Midbrain (tissue), 1 donor: ENCODE measurements around the gene TVP23A.
"Not testable (repeated sequence)": the region's sequence is repeated elsewhere in the genome, so short reads cannot be mapped to it uniquely, and the experiment has no call there.

Experiments used
- DNase-seq: peaks from one replicate; lab custom pipeline; 2025; lab: John Stamatoyannopoulos, UW

The TVP23A gene

DNA sequence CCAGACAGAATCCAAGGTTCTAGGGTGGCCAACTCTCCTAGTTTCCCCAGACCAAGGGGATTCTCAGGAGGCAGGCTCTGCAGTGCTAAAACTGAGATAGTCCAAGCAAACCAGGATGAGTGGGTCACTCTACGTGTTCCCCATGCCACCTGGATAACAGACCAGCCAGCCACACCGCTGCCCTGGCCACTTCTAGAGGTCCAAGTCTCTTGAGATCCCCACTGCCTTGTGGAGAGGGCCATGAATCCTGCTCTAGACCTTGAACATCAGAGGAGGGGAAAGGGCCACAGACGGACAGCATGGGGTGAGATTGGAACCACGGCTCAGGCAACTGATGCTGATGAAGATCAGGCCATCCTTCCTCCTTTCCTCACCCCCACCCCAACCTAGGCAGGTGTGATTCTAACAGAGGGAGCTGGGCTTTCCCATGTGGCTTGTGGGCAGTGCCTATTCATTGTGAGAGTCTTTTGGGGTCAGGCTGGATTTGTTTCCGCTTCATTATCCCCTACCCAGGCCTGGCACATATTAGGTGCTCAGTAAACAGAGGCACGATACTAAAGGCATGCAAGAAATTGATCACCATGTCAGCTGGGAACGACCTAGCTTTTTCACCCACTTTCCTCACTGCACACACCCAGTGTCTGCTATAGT, 16.8 kb upstream of the TVP23A start:
- no peak for DNase-seq

DNA sequence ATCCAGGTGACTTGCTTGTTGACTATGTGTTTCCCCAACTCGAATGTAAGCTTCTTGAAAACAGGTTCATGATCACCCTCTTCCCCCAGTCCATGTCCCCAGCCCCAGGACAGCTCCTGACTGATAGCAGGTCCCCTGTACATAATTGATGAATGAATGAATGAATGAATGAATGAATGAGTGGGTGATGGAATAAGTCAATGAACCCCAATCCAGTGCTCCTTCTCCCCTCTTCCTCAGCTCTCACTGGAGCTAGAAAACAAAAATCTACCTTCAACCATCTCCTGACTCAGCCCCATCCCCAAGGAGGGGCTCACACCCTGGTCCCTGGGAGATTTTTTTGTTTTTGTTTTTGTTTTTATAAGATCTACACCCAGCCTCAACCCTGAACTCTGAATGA, 16.2 kb upstream of the TVP23A start:
- DNase-seq, result no peak

DNA sequence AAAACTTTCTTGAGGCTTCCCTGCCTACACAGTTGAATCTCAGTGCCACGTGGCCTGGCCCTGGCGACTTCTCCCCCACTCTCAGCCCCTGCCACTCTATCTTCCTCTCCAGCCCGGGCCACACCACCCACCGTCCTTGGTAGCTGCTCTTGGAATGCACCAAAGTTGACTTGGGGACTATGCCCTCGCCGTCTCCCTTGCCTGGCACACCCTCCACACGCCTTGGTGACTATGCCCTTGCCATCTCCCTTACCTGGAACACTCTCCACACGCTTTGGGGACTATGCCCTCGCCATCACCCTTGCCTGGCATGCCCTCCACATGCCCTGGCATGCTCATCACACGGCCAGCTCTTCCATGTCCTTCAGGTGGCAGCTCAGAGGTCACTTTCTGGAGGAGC, 15.5 kb upstream of the TVP23A start:
- no peak for DNase-seq

DNA sequence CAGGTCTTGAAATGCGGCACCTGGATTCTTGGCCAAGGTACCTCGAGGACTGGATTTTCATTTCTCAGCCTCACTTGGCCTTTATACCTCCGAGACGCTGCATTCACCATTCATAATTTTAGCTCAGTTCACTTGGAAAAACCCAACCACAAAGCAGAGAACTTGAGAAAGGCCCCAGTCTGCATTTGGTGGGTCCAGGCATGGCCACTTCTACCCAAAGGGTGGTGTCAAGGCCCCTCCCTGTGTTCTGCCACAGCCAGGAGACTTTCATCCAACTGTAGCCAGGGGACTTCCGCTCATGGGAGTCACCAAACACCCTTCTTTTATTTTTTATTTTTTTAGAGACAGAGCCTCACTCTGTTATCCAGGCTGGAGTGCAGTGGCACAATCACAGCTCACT, 14.7 kb upstream of the TVP23A start:
- DNase-seq, result no peak

DNA sequence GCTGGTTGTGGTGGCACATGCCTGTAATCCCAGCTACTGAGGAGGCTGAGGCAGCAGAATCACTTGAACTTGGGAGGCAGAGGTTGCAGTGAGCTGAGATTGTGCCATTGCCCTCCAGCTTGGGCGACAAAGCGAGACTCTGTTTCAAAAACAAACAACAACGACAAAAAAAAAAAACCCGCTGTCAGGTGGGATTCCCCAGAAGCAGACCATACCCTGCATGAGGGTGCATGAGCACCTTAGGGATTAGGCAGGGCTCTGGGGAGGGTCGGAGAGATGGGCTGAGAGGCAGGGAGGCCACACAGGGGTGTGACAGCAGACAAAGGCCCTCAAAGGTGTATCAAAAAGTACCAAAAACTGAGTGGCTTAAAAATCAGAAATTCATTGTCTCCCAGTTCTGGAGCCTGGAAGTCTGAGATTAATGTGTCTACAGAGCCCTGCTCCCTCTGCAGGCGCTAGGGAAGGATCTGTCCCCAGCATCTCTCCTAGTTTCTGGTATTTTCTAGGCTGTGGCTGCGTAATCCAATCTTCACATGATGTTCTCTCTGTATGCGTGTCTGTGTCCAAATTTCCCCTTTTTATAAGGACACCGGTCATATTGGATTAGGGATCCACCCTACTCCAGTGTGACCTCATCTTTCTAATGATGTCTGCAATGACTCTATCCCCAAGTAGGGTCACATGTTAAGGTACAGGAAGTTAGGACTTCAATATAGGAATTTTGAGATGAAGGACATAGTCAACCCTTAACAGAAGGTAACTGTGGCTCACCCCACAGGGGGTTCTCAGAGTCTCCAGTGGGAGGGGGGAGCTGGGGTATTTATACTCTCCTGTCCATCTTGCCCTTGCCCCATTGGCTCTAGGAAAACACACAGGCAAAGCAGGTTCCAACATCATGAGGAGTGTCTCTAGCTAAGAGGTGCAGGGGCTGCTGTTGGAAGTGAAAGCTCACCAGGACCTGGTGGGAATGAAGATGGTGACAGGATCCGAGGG, 13.6 kb upstream of the TVP23A start:
- no peak for DNase-seq

DNA sequence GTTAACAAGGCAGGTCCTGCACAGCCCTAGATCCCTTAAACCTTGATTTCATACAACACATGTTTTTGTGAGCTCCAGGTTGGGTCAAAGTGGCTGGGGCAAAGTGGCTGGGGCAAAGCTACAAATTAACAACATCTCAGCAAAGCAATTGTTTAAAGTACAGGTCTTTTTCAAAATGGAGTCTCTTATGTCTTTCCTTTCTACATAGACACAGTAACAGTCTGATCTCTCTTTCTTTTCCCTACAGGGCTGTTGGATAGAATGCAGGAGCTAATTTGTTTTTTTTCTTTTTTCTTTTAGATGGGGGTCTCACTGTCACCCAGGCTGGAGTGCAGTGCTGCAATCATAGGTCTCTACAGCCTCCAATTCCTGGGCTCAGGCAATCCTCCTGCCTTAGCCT, 11.6 kb upstream of the TVP23A start:
- DNase-seq, result not testable (repeated sequence)

DNA sequence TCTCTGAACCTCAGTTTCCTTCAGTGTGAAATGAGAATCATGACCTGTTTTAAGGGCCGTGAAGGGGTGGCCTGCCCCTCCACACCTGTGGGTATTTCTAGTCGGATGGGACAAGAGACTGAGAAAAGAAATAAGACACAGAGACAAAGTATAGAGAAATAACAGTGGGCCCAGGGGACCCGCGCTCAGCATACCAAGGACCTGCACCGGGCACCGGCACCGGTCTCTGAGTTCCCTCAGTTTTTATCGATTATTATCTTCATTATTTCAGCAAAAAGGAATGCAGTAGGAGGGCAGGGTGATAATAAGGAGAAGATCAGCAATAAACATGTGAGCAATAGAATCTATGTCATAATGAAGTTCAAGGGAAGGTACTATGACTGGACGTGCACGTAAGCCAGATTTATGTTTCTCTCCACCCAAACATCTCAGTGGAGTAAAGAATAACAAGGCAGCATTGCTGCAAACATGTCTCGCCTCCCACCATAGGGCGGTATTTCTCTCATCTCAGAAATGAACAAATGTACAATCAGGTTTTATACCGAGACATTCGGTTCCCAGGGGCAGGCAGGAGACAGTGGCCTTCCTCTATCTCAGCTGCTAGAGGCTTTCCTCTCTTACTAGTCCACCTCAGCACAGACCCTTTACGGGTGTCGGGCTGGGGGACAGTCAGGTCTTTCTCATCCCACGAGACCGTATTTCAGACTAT, 10.9 kb upstream of the TVP23A start:
- not testable (repeated sequence) for DNase-seq

DNA sequence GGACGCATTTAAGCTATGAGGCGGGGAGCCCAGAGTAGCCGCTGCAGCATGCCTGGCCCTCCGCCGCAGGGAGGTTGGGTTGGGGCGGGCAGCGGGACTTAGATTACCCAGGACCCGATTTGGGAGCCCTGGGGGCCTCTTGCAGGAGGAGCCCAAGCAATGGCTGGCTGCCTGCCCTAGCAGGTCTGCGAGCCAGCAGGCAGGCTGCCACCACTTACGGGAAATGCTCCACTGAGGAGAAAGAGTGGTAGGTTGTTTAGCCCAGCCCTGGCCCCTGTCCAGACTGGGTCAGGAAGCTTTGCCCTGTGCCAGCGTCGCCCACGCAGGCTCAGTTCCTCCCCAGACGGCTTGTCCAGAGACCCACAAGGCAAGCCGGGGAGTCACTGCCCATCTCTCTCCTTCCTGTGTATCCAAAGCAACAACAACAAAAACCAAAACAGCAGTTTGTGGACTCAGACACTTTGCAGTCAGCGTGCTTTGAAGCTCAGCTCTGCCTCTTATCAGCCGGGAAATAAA, 10.3 kb upstream of the TVP23A start:
- DNase-seq, result peak; percentile 87

DNA sequence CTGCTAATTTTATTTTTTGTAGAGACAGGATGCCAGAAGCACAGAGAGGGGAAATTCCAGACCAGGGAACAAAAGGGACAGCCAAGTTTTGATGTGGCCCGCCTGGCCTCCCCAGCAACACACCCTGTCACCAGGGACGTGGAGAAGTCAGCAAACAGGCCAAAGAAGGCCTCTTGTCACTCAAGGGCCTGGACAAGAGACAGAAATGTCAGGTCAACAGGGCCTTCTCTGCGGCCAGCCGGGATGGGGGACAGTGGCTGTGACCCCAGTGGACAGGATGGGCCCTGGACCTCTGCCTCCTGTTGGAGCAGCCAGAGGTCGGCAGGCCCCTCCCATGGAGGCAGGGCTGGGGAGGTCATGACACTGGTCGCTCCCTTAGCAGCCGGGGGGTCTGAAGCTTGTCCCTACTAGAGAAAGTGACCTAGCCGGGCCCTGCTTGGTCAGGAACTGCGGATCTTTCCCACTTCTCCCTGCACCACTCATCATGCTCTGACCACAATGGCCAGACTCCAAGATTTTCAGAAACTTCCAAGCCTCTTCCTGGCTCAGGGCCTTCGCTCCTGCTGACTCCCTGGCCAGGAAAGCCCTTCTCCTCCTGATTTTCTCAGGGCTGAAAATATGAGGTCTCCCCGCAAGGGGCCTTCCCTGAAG, 9.2 kb upstream of the TVP23A start:
- DNase-seq, result peak; percentile 36

DNA sequence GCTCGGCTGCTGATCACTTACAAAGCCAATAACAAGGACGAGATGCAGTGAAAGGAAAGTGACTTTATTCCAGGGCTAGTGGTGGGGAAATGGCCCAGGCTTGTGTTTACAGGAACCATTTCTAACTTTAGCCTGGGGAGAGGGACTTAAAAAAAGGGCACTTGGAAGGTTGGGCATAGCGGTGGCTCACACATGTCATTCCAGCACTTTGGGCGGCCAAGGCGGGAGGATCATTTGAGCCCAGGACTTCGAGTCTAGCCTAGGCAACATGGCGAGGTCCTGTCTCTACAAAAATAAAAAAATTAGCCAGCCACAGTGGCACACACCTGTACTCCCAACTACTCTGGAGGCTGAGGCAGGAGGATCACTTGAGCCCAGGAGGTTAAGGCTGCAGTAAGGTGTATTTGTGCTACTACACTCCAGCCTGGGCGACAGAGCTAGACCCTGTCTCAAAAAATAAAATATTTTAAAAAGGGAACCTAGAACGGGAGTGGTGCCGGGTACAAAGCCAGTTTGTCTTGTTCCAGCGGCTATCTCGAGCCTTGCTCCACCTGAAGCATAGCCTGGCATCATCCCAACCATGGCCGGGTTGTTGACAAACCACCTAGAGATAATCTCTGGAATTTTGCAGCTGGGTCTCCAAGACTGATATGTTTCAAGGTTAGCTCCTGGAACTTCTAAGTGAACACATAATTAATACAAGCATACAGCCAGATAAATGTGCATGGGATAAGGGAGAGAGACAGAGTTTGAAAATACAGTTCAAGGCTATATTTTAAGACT, 5.7 kb upstream of the TVP23A start:
- DNase-seq, result no peak

DNA sequence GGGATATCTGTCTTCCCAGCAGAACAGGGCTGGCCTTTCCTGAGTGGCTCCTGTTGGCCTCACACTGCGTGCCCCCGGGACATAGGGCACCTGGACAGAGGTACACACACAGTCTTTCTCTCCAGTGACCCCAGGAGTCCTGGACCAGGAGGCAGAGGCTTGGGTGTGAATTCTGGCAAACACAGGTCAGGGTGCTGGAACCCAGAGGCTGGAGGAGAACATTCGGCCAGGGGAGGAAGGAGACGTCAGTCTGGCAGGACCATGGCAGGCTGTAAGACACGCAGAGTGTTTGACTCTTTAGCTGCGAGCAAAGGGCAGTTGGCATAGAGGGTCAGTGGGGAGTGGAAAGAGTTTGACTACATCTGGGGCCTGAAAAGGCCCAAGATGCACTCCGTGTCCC, 4.1 kb upstream of the TVP23A start:
- DNase-seq, result no peak

DNA sequence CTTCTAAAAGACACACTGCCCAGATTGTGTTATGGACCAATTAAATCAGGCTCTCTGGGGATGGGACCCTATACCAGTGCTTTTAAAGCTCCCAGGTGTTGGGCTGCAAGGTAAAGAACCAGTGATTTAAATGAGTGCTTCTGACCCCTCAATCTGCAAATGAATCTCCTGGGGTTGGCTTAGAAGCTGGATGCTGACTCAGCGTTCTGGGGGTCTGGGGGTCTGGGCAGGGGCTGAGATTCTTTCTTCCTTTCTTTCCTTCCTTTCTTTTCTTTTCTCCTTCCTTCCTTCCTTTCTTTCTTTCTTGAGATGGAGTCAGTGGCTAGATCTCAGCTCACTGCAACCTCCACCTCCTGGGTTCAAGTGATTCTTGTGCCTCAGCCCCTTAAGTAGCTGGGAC, 2.0 kb upstream of the TVP23A start:
- no peak for DNase-seq

DNA sequence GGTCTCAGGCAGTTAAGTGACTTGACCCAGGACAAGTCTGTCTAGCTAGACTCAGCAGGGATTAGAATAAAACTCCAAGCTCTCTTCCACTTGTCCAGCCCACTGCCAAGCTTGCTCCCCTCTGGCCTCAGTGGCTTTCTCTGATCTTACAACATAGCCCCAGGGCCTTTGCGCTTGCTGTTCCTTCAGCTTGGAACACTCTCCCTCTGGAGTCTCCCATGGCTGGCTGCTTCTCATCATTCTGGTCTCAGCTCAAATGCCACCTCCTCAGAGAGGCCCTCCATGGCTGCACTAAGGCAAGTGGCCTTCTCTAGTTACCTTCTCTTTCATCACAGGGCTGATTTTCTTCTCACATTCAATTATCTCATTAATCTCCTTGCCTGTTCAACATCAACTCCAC, 1.1 kb downstream of the TVP23A start:
- no peak for DNase-seq

DNA sequence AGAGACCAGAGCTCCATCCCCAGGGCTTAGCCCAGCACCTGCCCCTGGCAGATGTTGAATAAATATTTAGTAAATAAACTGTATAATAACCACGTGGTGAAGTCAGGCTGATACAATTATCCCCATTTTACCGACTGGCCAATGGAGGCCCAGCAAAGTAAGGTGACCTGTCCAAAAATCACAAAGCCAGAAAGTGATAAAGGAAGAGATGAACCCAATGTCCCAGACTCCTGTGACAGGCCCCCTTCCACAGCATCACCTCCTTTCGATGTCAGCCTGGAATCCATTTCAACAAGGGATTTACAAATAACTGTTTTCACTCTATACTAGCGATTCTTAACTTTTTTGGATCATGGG, 5.5 kb downstream of the TVP23A start:
- DNase-seq, result no peak

DNA sequence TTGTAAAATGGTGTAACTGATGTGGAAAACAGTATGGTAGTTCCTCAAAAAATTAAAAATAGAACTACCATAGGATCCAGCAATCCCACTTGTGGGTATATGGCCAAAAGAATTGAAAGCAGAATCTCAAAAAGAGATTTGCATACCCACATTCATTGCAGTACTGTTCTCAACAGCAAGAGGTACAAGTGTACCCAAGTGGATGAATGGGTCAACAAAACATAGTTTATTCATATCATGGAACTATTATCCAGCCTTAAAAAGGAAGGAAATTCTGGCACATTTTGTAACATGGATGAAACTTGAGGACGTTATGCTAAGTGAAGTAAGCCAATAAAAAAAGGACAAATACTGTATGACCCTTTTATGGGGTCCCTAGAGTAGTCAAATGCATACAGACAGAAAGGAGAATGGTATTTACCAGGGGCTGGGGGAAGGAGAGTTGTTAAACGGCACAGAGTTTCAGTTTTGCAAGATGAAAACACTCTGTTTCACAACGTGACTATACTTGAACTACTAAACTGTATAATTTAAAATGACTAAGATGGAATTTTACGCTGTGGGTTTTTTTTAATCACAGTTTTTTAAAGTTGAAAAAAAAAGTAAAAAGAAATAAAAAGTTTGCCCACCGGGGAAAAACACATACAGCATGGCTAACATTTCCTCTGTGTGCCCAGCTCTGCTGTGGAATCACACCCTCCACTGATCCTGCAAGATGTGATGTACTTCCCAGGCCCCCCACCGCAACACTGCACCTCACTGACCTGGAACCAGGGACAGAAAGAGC, 6.1 kb downstream of the TVP23A start:
- no peak for DNase-seq

DNA sequence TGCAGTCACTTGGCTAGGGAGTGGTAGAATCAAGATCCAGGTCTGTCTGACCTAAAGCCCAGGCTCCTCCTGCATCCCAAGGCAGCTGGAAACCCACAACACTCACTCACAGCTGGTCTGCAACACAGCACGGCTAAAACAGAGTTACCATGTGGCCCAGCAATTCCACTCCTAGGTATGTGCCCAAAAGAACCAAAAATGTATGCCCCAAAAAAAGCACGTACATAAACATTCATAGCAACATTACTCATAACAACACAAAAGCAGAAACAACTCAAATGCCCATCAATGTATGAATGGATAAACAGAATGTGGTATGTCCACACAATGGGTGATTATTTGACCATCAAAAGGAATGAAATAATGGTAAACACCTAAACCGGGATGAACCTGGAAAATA, 8.9 kb downstream of the TVP23A start:
- no peak for DNase-seq

DNA sequence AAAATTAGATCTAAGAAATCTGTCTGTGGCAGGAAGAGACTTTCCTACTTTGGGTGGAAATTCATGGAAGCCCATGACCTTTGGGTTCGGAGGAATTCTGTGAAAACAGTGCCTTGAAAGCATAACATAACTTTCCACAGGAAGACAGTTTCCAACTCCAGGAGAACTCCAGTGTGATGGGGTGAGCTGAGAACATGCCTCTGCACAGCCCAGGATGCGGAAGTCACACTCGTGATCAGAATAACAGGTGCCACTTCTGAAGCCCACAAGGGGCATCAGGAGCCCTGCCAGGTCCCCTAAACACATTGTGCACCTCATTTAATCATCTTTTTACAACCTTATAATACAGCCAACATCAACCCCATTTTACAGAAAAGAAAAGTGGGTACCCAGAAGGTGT, 9.7 kb downstream of the TVP23A start:
- DNase-seq, result no peak

DNA sequence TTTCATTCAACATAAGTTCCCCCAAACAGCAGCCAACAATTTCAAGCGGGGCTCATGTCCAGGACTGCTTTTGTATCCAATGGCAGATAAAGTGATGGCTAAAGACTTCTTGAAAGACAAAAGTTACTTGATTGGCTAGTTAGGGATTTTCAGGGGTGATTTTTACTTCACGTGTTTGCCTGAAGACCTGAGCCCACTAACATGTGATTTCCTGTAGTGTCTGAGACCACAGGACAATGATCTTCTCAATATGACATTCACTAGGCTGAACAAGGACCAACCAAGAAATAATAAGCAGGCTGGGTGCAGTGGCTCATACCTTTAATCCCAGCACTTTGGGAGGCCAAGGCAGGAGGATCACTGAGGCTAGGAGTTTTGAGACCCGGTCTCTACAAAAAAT, 10.4 kb downstream of the TVP23A start:
- no peak for DNase-seq

DNA sequence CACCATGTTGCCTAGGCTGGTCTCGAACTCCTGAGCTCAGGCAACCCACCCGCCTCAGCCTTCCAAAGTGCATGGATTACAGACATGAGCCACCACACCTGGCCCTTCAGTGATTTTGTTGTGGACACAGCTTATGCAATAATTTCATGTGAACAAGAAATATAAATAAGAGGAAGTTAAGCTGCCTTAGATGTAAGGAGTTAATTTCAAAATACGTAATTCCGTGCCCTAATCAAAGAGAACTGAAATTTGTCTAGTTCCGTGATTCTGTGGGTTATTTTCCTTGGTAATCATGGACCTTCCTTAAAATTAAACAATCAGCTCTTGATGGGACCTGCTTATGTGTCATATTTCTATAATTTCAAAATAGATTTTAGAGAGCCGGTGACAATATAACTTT, 11.9 kb downstream of the TVP23A start:
- DNase-seq, result no peak

DNA sequence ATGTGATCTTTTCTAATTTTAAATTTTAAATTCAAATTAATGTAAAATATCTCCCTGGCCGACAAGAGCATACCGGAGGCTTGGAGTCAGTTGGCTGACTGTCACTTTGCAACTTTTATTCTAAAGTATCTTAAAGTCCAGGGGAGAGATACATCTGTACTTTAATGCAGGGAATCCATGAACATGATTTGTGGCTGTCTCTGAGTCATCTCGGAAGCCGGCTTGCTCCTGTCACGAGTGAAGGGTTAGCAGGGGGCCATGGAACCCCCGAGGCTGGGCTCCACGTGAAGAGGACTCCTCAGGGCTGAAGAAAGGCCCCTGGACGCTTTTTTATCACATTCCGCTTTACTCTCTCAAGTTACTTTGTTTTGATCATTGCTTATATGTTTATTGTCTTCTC, 13.3 kb downstream of the TVP23A start:
- DNase-seq, result no peak

DNA sequence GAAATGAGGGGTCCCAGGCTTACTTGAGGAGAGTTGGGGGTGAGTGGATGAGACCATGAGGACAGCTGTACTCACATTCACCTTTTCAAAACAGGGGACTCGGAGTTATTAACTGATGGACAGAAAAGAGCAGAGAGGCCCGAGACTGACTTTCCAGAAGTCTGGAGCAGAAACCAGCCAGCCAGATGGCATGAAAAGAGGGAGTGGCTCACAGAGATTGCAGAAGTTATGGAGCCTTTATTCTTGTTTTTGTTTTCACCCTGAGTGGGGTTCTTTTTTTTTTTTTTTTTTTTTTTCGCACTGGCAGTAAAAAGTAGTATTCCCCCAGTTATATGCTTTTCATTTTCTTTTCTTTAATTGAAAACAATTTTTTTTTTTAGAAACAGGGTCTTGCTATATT, 18.9 kb downstream of the TVP23A start:
- DNase-seq, result no peak
